NCI-H2227 (cell line): Measurements from ENCODE around the gene LDLRAP1.

Experiments used
- DNase-seq: peaks from one replicate; lab custom pipeline; 2025; ENCODE audit not compliant: unreplicated experiment; lab: John Stamatoyannopoulos, UW

The LDLRAP1 gene

GRCh38 chr1:25541889-25542658 lies 1.3 kb upstream of the LDLRAP1 start:
- DNase-seq = no peak

DNA sequence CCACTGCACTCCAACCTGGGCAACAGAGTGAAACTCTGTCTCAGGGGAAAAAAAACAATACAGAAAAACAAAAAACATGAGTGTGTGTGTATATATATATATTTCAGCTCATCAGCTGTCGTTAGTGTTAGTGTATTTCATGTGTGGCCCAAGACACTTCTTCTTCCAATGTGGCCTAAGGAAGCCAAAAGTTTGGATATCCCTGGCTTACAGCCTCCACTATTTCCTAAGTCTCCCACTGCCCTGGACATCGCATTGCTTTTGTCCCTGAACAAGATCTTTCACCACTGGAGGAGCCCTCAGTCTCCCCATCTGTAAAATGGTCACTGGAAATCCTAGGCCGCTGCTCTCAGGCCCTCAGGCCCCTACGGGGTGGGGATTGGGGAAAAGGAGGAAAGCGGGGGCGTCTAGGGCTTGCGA lies 391 bp upstream of the LDLRAP1 start:
- DNase-seq = no peak

DNA sequence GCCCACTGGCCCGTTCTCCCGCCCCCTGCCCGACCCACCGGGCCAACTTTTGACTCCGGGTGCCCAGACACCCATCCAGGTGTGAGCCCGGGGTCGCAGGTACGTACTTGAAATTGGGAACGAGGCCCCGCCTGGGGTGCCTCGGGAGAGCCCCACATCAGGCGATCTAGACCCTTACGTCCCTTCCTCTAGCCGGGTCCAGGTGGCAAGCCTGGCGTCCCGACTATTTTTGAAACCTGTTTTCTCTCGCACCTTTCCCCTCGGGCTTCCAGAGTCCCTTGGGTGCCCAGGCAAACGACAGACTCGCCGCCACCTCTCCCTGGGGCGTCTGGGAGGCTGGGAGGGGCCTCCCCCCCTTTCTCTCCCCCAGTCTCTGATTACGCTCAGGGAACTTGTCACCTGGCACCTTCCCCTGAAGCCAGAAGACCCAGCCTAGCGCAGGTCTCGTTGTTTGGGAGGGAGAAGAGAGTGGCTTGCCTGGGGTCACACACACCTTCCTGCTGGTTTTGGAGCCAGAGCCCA lies 898 bp downstream of the LDLRAP1 start:
- no peak for DNase-seq

- no peak for DNase-seq
These were observed 1.4 kb downstream of the LDLRAP1 start for GRCh38 chr1:25544819-25545218.

DNA sequence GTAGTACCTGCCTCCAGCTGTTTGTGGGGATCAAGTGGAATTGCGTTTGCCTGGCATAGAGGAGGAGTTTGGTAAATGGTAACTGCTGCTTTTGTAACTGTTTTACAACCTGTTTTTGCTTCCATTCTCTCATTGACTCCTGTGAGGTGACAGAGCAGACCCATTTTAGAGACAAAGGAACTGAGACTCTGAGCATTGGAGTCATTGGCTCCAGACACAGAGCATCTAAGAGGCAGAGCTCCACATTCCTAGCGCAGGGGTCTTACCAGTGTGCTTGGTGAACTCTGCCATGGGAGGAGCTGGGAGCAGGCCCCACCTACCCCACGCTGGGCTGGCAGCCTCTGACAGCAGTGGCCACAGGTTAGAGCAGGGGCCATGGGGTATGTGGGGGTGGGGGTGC lies 2.4 kb downstream of the LDLRAP1 start:
- DNase-seq = no peak

- DNase-seq = no peak
These were observed 2.8 kb downstream of the LDLRAP1 start for GRCh38 chr1:25546193-25546592.

DNA sequence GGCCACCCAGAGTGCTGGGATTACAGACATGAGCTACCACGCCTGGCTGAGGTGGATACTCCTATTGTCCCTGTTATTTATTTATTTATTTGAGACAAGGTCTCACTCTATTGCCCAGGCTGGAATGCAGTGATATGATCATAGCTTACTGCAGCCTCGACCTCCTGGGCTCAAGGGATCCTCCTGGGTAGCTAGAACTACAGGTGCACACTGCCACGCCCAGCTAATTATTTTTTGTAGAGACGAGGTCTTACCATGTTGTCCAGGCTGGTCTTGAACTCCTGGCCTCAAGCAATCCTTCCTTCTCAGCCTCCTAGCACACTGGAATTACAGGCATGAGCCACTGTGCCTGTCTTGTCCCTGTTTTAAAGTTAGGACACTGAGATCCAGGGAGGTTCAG lies 5.2 kb downstream of the LDLRAP1 start:
- DNase-seq = no peak

- DNase-seq = peak; percentile 64
These were observed 6.1 kb downstream of the LDLRAP1 start for GRCh38 chr1:25549273-25550154.

DNA sequence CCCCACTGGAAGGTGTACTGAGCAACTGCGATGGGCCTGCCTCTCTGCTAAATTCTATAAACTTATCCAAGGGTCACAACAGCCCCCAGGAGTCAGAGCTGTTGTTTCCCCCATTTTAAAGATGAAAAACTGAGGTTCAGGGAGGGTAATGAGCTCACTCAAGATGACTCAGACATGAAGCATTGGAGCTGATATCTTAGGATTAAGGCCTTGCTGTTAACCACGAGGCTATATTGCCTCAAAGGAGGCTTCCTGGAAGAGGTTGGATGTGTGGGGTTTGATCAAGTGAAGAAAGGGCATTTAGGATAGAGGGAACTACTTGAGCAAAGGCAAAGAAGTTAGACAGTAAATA lies 6.7 kb downstream of the LDLRAP1 start:
- DNase-seq = no peak

DNA sequence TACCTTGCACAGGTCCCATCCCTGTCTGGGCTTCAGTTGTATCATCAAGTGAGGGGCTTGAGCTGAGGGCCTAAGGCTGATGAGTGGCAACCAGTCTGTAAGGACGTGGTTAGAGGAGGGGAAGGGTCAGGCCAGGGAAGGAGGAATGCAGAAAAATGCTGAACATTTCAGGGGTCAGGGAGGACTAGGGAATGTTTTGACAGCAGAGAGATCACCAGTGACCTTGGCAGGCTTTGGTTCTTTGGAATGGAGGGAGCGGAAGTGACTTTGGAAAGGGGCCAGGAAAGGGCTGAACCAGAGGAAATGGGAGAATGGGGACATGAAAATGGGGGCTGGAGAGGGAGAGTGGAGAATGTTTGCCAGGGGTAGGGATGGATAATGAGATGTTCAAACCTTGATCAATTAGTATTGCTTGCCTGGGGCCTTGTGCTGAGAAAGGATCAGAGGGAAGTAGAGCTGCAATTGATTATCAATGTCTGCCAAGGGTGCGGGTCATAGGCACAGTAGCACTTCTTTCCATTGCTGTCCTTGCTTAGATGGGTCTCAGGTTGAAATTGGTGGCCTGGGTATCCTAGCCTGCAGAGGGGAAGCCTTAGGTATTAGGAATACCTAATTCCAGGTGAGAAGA lies 7.4 kb downstream of the LDLRAP1 start:
- no peak for DNase-seq

- DNase-seq = no peak
These were observed 10.5 kb downstream of the LDLRAP1 start for GRCh38 chr1:25553749-25554429.

DNA sequence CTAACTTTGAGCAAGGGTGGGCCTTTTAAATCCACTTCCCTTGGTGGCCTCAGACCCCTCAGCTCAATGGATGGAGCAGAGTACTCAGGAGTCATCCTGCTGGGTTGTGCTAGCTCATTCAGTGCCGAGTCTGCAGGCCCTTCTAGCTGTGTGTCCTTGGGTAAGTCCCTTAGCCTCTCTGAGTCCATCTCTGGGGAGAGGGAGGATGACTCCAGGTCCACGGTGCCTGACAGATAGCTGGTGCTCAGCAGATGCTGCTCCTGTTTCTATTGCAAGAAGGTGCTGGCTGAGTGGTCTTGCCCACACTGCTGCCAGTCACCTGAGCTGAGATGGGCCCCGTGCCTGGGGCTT lies 11.0 kb downstream of the LDLRAP1 start:
- DNase-seq = no peak

GRCh38 chr1:25554886-25555752 lies 11.7 kb downstream of the LDLRAP1 start:
- no peak for DNase-seq

GRCh38 chr1:25555753-25556092 lies 12.3 kb downstream of the LDLRAP1 start:
- no peak for DNase-seq

DNA sequence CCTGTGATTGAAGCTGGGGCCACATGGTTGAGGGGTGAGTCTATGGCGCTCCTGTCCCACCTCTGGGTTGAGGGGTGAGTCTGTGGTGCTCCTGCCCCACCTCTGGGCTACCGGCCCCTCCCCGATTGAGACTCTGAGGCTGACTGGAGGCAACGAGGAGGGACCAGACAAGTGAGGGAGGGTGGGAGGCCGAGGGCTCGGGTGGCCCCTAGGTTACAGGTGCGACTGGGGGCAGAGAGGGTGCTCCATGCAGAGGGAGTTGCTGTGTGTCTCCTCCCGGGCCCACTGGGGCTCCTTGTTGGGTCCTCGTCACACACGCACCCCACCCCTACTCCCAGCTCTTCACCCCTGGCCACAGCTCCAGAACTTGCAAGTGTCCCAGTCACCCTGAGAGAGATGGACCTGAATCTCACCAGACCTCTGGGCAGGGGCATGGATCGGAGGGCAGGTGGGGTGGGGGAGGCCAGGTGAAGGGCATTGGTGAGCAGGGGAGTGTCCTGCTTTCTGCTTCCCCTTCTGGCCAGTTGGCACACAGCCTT lies 12.8 kb downstream of the LDLRAP1 start:
- DNase-seq = no peak

- no peak for DNase-seq
These were observed 13.5 kb downstream of the LDLRAP1 start for GRCh38 chr1:25556791-25557476.

DNA sequence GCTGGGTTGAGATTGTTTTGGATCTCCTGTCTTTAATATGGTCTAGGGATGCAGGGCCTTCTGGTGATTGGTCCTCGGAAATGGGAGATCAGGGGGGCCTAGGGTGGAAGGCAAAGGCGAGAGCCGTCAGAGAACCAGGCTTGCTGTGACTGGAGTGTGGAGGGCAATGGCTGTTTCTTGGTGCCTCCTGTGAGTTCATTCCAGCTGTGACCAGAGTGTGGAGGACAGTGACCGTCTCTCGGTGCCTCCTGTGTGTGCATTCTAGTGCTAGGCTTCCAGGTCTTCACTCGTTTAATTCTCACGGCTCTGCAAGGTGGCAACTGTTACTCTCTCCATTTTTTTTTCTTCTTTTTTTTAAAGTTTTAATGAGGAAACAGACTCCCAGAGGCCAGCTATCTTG lies 14.1 kb downstream of the LDLRAP1 start:
- DNase-seq = no peak

DNA sequence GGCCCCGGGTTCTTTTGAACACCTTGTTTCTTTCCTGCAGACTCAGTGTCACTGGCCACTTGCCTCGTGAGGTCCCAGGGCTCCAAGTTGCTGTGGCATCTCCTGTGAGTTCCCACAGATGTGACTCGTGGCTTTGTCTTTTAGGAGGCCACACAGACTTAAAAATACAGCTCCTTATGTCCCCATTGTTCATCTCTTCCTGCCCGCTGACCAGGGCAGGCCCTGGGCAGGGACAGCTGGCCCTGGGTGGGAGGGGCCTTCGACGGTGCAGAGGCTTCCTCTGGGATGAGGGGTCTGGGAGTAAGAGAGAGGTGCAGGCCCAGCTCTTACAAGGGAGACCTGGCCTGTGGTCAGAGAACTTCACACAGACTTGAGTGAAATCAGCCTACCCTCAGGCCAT lies 15.6 kb downstream of the LDLRAP1 start:
- no peak for DNase-seq

GRCh38 chr1:25560001-25560400 lies 16.6 kb downstream of the LDLRAP1 start:
- no peak for DNase-seq

DNA sequence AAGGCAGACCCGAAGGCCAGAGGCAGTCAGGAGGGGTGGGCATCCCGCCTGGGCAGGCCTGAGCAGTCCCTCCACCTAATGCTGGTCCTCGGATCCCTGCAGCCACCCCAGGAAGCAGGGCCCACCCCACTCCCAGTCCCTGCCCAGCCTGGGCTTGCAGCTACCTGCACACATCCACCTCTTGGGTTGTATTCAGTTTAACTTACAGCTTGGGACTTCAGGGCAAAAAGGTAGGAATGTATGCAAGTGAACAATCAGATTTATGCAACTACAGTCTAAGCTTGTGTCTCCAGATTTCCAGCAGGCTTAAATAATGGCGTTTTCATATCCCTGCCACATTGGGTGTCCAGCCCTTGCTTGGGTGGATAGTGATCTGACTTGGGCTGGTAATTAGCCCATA lies 17.4 kb downstream of the LDLRAP1 start:
- no peak for DNase-seq
